Mesenteric fat pad (tissue), 1 donor: ENCODE results near the gene KYAT1. TPM values are rescaled to one million over a fixed set of nuclear protein-coding genes. Genes with fewer than 3 reads are reported as not detected.
"Not testable (repeated sequence)": the region's sequence is repeated elsewhere in the genome, so short reads cannot be mapped to it uniquely, and the experiment has no call there.

Experiments used
- DNase-seq: peaks from one replicate; pipeline ENCODE4 v3.0.0-alpha.2; 2020; ENCODE audit warnings: low spot score
- total RNA-seq: library from RNA; stranded (reverse); fragmentation: NEBNext Ultra II Directional; extraction: Animal tissue kit (Norgen Biotek cat#: 25700); gene quantifications from one replicate; pipeline ENCODE4 v1.2.1, GENCODE V29; 2021
- donor health status: DM: yes; HTN: yes; CAD: no.

The KYAT1 gene
- total RNA-seq, 1 donor from 2014 or later = 3.8 TPM

DNA sequence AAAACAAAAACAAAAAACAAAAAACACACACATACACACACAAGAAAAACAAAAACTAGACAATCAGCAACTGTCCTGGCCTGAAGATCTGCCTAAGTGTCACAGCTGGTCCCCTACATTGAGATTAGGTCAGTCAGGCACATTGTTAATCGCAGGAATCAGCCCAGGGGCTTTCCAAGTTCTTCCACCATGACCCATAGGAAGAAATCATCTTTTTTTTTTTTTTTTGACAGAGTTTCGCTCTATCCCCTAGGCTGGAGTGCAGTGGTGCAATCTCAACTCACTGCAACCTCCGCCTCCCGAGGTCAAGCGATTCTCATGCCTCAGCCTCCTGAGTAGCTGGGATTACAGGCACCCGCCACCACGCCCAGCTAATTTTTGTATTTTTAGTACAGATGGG is 38.6 kb downstream of the KYAT1 start:
- DNase-seq = not testable (repeated sequence)

DNA sequence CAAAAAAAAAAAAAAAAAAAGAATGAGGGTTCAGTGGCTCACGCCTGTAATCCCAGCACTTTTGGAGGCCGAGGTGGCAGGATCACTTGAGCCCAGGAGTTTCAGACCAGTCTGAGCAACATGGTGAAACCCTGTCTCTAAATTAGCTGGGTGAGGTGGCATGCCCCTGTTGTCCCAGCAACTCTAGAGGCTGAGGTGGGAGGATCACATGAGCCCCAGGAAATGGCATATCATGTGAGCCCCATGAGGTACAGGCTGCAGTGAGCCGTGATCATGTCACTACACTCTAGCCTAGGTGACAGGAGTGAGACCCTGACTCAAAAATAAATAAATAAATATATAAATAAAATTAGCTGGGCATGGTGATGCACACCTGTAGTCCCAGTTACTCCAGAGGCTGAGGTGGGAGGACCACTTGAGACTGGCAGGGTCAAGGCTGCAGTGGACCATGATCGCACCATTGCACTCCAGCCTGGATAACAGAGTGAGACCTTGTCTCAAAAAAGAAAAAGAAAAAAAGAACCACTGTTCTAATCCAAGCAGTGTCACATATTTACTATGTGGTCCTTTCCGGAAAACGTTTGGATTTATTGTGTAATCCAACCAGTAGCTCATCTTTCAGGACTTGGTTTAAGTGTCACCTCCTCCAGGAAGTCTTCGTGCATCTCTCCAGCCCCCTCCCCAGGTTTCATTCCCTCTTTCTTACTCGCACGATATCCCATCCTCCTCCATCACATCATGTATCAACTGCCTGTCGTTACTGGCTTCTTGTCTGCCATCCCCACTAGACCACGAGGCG is 39.9 kb downstream of the KYAT1 start:
- DNase-seq = no peak

DNA sequence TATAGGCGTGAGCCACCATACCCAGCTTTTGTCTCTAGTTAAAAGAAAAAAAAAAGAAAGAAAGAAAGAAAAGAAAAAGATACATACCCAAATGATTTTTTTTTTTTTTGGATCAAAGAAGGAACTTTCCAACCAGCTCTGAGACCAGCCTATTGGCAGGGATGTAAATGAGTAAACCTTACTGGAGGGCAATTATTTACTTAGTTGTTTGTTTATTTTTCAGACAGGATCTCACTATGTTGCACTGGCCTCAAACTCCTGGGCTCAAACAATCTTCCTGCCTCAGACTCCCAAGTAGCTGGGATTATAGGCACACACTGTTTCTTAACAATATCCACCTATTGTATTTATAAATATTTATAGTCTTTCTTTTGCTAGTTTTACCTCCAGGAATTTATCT is 41.2 kb downstream of the KYAT1 start:
- no peak for DNase-seq

DNA sequence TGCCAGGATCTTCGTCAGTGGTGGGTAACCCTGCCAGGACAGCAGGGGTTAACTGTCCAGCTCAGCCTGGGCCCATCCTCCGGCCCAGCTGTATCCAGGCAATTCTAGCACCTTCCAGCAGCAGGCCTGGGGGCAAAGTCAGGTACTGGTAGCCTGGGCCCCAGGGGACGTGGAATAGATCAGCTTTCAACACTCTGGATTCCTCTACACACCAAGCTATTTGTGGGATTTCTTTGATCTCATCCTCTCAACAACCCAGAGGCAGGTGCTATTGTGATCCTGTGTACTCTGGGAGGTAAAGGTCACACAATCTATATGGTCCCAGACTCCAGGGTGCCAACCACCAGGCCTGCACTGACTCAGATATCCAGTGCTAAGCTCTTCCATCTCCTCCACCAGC is 43.4 kb downstream of the KYAT1 start:
- DNase-seq = no peak

DNA sequence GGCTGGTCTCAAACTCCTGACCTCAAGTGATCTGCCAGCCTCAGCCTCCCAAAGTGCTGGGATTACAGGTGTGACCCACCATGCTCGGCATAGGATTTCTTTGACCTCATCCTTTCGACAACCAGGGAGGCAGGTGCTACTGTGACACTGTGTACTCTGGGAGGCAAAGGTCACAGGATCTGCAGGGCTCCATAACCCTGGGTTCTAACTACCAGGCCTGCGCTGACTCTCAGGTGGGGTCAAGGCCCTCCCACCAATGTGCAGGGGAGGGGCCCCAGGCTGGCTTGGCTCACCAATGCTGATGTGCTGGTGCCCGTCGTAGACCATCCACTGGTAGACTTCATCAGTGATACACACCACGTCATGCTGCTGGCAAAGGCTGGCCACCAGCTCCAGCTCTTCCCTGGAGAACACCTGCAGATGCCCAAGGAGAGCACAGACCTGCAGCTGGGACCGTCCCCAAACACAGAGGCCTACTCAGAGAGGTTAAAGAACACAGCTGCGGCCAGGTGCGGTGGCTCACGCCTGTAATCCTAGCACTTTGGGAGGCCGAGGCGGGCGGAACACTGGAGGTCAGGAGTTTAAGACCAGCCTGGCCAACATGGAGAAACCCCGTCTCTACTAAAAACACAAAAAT is 45.1 kb downstream of the KYAT1 start:
- DNase-seq = no peak

DNA sequence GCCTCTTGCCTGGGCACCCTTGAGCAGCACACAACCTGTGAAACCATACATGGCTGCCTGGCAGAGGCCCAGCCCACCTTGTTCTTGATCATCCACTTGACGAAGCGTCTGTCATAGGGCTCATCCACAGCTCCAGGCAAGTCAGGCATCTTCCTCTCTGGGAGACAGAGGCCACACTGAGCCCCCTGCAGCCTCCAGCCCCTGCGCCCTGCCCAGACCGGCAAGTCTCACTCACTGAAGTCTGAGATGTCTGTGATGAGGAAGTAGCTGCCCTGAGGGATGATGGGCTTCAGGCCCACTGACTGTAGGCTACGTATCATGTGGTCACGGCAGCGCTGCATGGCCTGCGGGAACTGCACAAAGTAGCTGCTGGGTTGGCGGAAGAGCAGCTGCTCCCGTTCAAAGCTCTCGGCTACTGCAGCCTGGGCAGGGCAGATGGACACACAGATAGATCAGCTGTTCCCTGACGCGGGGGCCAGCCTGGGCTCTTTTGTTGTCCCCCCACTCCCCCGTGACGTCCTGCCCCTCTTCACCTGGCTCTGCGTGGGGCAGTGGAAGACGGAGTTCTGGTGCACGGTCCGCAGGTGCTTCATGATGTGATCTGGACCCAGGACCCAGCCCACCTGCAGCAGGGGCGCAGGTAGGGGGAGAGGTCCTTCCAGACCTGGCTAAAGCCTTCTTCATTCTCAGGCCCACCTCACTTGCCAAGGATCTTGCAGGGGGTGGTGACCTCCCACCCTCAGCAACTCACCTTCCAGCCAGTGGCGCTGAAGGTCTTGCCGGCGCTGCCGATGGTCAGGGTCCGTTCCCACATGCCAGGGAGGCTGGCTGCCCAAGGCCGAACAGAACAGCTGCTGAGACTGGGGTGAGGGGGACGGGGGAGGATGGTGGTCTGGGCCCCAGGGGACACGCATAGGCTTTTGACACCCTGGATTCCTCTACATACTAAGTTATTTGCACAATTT is 46.2 kb downstream of the KYAT1 start:
- no peak for DNase-seq

DNA sequence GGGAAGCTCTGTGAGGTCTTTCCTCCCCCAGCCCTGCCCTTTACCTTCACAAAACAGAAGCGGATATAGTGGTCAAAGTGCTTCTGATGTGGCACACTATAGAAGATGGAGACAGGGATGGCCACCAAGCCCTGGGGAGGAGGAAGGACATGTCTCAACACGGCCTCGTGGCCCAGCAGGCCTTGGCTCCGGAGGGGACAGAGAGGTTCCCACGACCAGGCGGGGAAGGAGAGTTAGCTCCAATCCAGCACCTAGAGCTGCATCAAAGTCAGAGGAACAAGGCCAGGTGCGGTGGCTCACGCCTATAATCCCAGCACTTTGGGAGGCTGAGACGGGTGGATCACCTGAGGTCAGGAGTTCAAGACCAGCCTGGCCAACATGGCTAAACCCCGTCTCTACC is 48.1 kb downstream of the KYAT1 start:
- DNase-seq = no peak

DNA sequence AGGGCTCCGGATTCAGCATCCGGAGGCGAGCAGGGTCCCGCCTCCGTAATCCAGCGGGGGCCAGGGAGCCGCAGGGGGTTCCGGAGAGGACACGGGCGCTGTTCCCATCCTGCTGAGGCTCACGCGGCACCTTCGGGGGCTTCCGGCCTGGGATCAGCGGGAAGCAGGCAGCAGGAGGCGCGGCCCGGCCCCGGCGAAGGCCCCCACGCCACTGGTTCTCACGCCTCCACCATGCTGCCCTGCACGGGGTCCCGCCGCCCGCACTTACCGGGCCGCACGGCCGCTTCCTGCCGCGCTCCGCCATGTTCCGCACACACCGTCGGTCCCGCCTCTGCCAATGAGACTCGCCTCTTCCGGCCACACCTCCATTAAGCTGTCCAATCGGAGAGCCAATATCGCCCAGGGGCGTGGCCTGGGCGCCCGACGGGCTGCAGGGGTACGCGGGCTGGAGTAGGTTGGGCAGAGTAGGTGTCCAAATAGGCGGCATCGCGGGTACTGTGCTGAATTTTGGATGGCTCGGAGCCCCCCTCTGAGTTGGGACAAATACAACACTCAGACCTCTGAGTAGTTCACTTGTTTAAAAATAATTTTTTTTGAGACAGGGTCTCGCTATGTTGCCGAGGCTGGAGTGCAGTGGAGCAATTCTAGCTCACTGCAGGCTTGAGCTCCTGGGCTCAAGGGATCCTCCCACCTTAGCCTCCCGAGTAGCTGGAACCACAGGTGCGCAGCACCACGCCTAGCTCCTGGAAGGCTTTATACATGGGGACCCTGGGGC is 52.1 kb downstream of the KYAT1 start, which contains the start of gene SPOUT1:
TSS of gene SPOUT1 (minus strand) at position 318 of the 775 bp plus-strand sequence. CDS start at position 304, 14 bp downstream.
- peak; percentile 97 for DNase-seq

DNA sequence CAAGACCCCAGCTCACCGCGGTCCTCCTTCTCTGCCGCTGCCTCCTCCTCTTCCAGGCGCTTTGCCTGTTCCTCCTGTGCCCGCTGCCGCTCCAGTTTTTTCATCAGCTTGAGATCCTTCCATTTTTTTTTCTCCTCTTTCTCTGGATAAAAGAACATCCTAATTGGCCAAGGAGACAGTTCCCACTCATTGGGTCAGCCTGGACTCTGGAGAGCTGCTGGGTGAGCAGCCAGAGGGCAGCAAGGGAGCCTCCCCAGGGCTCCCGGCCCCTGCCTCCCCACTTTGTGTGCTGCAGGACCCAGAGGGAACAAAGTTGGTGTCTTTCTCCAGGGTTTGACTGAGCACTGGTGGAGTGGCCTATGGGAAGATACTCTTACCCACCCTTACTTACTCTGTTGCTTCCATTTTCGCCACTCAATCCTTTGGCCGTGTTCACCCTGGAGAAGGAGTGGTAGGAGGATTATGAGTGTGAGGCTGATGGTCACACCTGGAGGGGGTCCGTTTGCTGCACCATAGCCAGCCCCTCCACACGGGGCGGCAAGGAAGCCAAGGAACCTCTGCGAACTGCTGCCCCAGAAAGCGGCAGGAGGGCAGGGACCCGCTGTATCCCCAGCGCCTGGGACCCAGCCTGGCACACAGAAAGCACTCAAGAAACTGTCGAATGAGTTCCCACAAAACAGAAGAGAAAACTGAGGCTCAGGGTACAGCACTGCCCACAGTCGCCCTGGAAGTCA is 52.9 kb downstream of the KYAT1 start:
- no peak for DNase-seq

DNA sequence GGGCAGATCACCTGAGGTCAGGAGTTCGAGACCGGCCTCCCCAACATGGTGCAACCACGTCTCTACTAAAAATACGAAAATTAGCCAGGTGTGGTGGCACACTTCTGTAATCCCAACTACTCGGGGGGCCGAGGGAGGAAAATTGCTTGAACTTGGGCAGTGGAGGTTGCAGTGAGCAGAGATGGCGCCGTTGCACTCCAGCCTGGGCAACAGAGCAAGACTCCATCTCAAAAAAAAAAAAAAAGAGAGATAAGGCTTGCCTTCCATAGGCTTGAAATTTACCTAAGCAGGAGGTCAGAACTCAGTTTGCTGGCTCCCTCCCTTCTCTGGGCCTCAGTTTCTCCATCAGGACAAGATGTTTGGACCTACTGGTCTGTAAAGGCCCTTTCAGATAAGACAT is 53.5 kb downstream of the KYAT1 start:
- DNase-seq = no peak

DNA sequence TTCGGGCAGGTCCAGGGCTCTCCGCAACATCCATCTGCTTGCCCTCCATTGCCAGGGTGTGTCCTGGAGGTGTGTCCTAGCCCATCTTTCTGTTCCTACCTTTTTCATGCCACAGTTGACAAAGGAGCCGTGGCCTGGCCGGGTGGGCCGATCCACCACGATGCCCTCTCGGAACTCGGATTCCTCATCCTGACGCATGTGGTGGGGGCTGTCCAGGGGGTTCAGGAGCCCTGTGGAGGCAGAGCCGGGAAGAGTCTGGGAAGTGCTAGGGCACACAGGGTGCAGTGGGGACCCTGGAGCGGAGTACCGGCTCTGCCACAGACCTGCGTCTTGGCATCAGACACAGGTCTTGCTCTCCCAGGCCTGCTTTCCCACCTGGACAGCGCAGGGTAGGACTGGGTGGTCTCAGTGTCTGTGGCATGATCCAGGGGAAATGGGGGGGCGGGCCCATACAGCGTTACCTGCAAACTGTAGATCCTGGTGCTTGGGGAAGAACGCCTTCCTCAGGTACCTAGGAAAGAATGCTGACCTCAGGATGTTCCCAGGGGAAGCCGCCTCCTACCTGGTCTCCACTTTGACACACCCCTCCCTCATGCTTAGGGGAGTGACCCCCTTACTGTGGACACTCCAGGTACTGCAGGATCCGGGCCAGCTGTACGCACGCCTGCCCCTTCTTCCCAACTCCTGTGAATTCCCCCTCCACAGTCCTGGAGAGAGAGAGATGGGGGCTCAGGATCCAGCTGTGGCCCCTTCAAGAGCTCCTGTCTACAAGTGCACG is 55.6 kb downstream of the KYAT1 start:
- DNase-seq = no peak

DNA sequence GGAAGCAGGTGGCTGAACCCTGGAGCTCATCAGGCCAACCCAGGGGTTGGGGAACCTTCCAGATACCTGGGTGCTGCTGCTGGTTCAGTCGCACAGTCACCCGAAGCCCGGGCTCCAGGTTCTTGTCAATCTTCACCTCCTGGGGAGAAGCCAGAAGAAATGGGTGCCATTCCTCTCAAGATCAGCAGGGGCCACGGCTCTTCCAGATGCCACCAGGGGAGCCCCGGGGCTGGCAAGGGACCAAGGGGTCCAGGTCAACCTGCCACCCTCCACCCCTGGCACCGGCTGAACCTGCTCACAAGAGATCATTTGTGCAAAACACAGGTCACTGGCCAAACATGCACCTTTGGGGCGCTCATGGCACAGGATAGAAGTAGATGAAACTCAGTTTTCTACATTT is 56.8 kb downstream of the KYAT1 start:
- no peak for DNase-seq

DNA sequence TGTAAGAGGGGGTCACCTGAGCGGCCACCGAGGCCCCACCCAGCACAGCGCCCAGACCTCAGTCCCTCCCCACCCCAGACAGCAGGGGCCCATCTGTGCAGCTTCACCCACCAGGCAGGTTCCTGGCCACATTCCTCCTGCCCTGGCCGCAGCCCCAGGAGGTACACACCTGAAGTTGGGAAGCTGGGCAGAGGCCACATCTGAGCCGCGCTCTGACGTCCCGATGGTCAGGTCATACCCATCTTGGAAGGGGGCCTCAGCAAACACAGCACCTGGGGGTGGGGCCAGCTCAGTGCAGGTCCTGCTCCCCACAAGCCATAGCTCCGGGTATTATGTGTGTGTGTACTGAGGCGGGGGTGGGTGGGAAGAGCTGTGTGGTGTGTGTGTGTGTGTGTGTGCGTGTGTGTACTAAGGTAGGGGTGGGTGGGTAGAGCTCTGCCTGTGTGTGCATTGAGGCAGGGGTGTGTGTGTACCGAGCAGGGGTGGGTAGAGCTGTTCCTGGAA is 57.8 kb downstream of the KYAT1 start:
- DNase-seq = no peak

DNA sequence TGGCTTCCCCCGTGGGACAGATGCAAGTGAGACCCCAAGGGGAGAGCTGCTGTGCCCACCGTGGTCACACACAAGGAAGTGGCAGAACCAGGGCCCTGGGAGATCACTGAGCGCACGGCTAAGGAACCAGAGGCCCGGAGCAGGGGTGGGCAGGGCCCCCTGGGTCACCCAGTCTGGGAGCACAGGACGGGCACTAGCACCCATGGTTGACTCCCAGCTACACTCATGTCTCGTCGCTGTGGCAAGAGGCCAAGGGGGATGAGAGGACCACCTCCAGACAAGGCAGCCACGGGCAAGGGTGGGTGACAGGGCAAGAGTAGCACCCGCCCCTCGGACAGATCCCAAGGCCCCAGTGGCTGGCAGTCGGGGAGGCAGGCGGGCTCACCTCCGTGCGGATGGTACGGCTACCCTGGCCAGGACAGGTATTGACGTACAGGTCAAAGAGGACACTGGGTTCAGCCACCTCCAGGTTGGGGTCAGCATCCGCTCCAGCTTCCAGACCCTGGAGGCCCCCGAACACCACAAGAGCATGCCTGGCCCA is 58.3 kb downstream of the KYAT1 start:
- no peak for DNase-seq

DNA sequence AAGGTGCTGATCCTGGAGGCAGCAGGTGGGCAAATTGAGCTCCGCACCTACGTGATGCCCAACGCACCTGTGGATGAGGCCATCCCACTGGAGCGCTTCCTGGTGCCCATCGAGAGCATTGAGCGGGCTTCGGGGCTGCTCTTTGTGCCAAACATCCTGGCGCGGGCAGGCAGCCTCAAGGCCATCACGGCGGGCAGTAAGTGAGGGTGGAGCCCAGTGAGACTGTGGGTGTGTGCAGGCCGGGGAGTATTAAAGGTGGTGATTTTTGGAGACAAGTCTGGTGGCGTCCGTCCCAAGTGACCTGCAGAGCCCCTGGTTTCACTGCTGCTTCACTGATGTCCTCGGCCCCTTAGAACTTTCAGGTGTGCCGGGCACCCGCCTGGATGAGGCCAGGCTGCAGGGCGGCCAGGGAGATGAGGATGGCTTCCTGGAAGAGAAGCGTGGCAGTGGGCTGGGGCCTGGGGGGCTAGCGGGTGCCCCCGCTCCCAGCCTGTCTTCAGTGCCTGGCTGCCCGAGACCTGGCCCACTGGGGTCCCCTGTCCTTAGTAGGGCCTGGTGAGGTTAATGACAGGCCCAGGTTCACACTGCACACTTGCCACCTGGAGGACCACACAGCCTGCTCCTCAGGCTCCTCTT is 59.2 kb downstream of the KYAT1 start:
- no peak for DNase-seq

DNA sequence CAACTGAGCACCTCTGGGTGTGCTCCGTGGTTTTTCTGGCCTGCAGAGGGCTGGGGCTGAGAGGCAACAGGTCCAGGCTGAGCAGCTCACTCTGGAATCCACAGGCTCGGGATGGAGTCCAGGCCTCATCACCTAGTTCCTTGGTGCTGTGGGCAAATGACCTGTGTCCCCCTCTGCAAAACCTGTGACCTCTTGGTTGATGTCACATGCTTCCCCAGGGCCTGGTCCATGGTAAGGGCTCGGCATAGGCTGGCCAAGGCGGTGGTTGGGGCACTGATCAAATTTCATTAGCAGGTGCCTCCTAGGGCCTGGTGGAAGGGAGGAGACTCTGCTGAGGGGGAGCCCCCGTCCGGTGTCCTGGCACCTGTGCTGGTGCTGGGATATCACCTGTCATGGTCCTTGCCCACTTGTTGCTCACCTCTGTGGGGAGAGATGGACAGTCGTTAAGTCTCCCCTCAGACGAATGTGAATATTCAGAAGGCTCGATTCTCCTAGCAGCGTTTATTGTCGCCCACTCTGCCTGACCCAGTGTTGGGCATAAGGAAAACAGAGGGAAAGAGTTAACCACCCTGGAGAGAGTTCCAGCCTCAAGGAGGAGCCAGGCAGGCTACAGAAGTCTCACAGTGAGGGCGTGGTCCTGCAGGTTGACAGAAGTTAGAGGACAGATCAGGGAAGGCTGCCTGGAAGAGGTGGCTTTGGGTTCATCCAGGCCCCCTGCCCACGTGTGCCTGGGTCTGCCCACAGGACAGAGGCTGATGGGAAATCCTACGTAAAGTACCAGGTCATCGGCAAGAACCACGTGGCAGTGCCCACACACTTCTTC is 60.0 kb downstream of the KYAT1 start:
- DNase-seq = no peak
